Stomach (tissue), 4 donors: ENCODE results near the gene PSENEN.

ENCODE experiments used
- CTCF ChIP-seq, 7 experiments: fragments of 450-650 bp in 4 of 7; fragments of 200-600 bp in 3 of 7; sonication (generic) in 3 of 7; IDR thresholded peaks; one replicate each; pipeline ENCODE4 v1.5.1; 2016 to 2019; ENCODE audit warnings: antibody characterized with exemption in 7 of 7, control low read depth in 2 of 7, mild to moderate bottlenecking in 1 of 7
- EP300 ChIP-seq: sonication (generic); formaldehyde crosslinking; IDR thresholded peaks from one replicate; pipeline ENCODE4 v1.6.1; 2017; ENCODE audit warnings: antibody characterized with exemption

GRCh38 chr19:35783469-35784434 lies 38.3 kb downstream of the PSENEN start:
- TF ChIP-seq EP300 (no peak), CTCF (IDR thresholded peaks at IDR 0.05) (no peak)
